HS-27A (cell line): ENCODE data around the gene GCAT.

ENCODE experiments used
- DNase-seq: peaks from one replicate; pipeline ENCODE4 v3.0.0-alpha.2; 2012; ENCODE audit warnings: low read depth, missing footprints

Gene GCAT

DNA sequence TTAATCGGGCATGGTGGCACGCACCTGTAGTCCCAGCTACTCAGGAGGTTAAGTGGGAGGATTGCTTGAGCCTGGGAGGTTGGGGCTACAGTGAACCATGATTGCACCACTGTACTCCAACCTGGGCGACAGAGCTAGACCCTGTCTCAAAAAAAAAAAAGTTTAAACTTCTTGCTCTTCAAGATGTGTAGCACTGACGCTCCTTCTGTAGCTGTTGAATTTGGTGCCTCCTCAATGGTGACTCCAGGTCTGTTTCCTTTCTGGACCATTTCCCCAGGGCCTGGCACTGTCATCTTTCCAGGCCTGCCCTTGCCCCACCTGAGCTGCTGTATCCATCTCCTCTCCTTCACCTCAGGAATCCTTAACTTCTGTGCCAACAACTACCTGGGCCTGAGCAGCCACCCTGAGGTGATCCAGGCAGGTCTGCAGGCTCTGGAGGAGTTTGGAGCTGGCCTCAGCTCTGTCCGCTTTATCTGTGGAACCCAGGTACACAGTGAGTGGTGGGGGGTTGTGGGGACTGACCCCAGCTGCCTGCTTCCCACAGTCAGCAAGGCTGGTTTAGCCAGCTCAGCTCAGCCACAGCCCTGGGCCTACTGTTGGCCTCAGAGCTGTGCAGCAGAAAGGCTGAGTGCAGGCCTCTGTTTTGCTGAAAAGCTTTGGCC, 2.1 kb downstream of the GCAT start:
- no peak for DNase-seq

DNA sequence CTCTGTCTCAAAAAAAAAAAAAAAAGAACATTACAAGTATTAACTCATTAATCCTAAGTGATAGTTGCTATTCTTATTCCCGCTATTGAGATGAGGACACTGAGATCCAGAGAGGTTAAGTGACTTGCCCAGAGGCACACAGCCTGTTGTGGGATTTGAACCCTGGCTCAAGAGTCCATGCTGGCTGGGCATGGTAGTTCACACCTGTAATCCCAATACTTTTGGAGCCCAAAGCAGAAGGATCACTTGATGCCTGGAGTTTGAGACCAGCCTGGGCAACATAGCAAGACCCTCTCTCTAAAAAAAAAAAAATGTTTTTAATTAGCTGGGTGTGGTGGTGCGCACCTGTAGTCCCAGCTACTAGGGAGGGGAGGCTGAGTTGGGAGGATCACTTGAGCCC, 4.1 kb downstream of the GCAT start:
- DNase-seq = no peak

DNA sequence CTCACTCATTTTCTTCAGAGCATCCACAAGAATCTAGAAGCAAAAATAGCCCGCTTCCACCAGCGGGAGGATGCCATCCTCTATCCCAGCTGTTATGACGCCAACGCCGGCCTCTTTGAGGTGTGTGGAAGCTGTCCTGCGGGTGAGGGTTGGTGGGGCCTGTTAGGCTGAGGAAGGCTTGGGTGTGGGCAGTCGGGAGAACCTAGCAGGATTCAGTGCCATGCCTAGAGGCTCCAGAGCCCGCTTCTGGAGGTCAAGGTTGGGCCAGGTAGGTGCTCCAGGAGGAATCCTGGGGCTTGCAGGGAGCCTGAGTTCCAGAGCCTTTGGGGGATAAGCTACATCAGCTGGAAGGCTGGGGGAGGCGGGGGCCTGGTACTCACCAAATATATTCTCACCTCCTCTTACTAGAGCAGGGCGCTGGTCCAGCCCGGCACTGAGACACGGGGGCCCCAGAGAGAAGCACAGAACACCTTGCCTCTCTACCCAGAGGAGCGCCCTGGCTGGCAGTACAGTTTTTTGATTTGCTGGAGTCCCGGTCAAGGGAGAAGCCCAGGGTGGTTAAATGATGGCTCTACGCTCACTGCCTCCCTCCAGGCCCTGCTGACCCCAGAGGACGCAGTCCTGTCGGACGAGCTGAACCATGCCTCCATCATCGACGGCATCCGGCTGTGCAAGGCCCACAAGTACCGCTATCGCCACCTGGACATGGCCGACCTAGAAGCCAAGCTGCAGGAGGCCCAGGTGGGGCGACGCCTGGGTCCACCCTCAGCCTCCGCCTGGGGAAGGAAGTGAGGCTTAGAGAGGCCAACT, 5.3 kb downstream of the GCAT start:
- no peak for DNase-seq

DNA sequence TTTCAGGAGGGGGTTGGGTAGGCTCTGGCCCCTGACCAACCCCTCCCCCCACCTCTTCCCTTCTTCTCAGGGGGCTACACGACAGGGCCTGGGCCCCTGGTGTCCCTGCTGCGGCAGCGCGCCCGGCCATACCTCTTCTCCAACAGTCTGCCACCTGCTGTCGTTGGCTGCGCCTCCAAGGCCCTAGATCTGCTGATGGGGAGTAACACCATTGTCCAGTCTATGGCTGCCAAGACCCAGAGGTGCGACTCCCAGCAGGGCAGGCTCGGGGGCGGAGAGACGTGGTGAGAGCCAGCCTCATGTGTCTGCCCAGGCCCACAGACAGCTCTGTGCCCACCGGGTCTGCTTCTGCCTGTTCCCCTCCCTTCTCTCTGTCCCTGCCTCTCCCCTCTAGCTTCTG, 7.9 kb downstream of the GCAT start:
- no peak for DNase-seq

DNA sequence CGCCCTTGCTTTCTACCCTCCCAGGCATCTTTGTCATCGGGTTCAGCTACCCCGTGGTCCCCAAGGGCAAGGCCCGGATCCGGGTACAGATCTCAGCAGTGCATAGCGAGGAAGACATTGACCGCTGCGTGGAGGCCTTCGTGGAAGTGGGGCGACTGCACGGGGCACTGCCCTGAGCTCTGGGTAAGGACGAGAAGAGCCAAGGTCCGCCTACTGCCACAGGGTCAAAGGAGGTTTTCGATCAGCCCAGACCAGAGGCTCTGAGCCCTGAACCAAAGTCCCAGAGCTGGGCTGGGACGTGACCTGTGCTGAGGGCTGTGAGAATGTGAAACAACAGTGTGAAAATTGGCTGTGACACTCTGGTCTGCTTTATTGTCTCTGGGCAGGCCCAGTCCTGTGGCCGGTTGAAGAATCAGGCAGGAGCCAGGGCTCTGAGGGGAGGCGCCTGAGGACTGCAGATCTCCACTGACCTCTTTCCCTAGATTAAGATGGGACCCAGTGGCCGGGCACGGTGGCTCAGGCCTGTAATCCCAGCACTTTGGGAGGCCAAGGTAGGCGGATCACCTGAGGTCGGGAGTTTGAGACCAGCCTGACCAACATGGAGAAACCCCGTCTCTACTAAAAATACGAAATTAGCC, 8.9 kb downstream of the GCAT start:
- DNase-seq = no peak

DNA sequence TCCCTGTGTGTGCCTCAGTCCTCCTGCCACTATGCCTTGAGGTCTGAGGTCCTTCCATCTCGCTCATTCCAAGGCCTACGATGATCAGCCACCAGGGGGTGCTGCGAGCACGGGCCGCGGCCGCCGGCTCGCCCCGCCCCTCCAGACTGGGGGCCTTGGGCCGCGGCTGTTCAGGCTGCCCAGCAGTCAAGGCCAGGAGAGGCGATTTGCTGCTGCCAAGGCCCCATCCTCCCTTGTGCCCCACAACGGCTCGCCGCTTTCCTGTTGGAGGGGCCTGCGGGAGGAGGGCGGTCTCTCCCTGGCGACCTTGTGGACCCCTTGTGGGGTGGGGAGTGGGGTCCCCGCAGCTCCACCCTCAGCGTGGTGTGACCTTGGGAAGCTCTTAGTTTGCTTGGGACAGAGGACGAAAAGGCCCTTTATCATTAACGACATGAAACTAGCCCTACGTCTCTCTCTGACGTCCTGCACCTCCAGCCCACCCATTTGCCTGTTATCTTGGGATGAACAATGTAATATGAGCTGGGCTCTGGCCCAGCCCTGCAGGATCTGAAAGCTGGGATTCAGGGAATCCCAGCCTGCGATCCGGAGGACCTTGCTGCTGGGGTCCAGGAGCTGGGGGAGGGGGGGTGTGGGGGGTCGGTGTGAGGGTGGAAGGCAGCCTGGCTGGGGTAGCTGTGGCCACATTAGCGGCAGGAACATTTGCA, 10.1 kb downstream of the GCAT start:
- DNase-seq = no peak

DNA sequence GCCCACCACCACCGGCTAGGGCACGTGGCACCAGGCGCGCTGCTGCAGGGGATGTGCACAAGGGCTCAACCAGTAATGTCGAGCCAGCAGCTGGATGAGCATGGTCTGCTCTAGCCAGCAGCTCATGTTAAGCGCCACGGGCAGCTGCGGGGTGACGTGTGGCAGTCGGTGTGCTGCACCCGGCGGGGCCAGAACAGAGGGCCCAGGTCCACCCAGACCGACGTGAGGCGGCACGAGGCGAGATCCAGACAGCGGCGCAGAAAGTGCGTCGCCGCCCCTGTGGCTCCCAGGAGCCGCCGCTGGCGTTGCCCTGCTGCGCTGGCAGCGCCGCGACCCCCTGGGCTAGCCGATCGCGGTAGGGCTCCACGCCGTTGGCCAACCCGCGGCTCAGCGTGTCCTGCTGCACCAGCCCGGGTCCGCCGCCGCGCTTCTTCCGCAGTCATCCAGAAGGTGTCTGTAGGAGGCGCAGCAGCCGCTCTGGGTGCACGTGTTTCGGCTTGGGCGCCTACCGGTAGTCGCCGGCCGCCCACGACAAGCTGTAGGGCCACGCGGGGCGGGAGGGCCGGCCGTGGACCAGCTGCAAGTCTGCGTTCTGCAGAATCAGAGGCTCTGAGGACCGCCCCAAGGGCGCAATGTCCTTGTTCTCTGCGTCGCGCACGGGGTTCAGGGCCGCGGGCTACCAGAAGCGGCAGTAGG, 10.8 kb downstream of the GCAT start:
- no peak for DNase-seq

DNA sequence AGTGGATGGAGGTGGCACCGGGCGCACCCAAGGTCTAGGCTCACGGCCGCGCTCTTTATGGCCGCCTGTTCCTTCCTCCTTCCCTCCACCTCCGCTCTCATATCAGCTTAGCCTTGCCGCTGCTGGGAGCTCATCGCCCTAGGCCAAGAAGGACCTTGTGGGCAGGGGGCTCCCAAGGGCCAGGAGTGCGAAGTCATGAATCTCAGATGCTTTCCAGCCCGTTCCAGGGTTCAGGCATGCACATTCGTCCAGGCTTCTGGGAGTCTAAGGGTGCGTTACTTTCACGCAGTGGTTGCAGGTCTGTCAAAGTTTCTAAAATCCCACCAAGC, 11.3 kb downstream of the GCAT start:
- DNase-seq = no peak

DNA sequence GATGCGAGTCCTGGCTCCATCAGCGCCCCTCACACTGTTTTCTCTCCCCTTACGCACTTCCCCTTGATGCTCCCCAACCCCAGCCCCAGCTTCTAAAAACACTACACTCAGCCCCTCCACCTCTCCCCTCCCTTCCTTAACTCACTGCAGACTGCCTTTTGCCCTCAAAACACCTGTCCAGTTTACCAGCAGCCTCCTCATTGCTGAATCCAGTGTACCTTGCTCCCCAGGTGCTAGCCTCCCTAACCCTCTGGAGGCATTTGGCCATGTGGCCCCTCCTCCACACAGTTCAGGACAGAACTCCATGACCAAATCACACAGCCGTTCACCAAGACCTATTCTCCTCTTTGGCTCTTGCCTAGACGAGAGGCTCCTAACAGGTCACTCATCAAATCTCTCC, 12.6 kb downstream of the GCAT start:
- DNase-seq = no peak

DNA sequence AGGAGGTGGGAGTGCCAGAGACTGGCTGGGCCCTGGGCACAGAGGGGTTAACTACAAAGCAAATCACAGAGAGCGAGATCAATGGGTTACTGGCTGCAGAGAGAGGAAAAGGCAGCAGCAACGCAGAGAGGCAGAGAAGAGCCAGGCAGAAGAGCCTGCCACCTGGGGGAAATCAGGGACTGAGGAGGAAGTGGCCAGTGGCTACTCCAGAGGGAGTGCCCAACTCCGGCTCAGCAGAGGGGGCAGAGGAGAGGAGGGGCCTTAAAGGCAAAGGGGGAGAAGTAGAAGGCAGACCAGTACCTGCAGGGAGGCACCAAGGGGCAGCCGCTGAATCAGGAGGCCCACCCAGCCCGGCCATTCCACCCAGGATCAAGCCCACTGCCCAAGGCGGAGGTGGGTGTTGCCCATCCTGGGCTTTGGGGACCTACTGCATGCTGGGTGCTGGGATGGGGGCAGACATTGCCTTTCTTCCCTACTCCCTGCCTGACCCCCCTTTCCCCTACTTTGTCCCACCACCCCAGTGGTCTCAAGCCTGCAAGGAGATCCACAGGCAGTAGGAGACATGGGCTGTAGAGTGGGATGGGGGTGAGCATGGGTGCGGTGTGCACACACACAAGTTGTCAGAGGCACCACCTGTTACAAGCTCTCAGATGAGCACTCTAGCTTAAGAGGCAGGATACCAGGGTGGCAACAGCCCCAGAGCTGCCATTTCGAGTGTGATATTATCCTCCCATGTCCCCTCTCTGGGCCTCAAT, 14.5 kb downstream of the GCAT start:
- no peak for DNase-seq

DNA sequence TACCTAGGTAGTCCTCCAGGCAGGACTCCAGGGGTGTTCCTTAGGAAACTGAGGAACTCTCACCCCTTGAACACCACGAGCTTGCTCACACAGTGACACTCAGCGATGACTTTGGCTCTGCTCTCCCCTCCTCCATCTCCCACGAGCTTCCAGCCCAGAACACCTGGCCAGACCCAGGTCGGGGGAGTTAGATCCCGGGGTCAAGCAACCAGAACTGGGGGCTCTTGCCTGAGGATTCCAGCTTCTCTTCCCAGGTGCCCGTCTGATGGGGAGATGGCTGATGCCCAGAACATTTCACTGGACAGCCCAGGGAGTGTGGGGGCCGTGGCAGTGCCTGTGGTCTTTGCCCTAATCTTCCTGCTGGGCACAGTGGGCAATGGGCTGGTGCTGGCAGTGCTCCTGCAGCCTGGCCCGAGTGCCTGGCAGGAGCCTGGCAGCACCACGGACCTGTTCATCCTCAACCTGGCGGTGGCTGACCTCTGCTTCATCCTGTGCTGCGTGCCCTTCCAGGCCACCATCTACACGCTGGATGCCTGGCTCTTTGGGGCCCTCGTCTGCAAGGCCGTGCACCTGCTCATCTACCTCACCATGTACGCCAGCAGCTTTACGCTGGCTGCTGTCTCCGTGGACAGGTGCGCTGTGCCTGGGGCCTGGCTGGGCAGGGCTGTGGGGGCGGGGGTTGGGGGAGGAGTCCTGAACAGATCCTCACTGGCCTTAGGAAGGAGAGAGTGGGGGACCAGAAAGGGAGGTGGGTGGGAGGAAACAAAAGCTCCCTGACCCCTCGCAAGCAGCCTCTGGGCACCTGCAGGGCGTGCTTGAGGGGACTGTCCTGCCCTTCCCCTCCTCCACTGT, 15.6 kb downstream of the GCAT start, which contains the start of gene GALR3:
Gene GALR3, plus strand, starts transcription at position 249 of the 852 bp plus-strand sequence. Its CDS starts 25 bp downstream, at position 274.
- DNase-seq = no peak

DNA sequence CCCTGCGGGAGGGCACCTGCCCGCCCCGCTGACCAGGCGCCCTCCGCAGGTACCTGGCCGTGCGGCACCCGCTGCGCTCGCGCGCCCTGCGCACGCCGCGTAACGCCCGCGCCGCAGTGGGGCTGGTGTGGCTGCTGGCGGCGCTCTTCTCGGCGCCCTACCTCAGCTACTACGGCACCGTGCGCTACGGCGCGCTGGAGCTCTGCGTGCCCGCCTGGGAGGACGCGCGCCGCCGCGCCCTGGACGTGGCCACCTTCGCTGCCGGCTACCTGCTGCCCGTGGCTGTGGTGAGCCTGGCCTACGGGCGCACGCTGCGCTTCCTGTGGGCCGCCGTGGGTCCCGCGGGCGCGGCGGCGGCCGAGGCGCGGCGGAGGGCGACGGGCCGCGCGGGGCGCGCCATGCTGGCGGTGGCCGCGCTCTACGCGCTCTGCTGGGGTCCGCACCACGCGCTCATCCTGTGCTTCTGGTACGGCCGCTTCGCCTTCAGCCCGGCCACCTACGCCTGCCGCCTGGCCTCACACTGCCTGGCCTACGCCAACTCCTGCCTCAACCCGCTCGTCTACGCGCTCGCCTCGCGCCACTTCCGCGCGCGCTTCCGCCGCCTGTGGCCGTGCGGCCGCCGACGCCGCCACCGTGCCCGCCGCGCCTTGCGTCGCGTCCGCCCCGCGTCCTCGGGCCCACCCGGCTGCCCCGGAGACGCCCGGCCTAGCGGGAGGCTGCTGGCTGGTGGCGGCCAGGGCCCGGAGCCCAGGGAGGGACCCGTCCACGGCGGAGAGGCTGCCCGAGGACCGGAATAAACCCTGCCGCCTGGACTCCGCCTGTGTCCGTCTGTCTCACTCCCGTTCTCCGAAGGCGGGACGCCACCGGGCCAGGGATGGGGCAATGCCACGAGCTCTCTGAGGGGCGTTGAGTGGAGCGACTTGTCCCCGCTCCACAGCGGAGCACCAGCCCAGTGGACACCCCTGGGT, 17.2 kb downstream of the GCAT start:
- DNase-seq = no peak

DNA sequence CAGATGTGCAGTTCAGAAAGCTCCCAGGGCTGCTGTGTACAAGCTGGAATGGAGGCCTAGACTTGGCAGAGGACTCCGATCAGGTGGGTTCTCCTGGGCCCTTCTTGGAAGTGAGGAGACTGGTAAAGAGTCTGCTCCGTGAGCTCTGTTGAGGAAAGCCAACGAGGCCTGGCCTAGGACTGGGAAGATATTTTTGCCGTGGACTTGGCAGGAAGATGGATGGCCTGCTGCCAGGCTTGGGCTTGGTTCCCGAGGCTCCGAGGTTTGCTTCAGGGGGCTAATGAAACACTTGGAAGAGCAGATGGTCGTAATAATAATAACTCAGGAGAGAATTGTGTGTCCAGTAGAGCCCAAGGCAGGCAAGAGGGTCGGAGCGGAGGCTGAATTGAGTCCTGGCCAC, 19.3 kb downstream of the GCAT start:
- no peak for DNase-seq

DNA sequence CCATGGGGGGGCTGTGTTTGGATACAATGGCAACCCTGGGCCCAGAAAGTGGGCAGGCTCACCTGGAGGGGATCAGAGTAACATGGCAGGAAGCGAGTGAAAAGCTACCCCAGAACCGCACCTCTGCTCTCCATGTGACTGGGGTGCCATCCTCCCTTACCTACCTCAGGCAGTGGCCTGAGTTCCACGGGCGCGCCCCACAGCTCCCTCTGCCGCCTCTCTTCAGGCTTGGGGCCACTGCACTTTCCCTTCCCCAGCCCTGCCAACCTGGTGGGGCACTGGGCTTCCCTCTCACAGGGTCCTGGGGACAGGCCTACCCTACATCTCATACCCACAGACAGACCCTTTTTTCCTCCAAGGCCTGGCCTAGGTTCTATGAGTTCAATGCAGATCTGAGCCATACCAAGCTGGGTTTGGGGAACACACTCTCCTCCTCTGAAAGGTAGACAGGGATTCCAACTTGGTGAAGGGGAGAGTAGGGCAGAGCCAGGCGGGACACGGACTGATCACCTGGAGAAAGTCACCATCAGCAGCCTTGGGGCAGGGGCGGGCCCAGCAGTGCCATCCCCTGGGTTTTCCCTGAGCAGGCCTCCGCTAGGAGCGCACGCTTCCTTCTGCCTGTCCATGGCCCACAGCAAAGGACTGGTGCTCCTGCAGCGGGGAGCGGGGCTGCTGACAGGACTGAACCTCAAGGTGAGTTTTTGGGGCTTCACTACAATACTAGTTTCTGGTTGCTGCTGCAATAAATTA, 22.5 kb downstream of the GCAT start:
- DNase-seq = no peak

DNA sequence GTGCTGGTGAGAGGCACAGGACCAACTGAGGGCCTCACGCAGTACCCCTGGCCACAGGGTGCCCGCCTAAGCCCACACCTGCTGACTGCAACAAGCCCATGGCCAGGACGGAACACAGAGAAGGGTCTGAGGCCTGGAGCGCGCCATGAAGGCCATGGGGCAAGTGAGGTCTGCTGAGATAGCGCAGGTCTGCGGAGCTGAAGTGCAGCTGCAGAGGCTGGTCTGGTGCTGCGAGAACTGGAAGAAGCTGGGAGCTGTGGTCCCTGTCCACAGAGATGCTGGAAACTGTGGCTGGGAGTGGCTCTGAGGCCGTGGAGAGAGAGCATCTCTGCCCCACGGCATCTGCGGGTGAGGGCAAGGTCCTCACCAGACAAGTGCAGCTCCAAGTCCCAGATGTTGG, 23.7 kb downstream of the GCAT start:
- DNase-seq = no peak

DNA sequence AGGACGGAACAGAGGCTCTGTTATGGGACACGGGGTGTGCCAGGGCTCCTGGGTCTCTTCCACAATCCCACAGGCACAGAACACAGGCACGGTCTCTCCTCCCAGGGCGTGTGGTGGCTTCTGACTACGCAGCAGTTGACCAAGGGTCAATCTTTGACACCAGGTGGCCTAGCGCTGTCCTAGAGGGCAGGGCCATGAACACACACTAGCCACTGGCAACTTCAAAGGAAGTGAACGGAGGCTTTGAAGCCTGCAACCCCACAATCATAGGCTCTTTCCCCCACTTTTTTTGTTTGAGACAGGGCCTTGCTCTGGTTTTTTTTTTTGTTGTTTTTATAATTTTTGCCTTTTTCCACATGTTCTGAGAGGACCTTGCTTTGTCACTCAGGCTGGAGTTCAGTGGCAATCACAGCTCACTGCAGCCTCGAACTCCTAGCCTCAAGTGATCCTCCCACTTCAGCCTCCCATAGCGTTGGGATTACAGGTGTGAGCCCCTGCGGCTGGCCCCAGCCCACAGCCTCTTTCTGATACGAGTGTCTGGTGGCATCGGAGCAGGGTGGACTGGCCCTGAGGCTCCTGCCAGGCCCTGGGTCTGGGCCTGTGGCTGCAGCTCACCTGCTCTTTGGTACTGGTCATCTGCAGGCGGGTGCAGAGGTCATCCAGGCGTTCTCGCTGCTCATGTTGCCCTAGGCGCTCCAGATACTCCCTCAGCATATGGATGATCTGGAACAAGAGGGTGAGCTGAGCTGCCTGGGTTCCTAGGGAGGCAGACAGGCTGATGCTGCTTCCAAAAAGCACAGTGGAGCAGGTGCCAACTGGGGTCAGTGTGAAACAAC, 24.5 kb downstream of the GCAT start:
- DNase-seq = no peak

DNA sequence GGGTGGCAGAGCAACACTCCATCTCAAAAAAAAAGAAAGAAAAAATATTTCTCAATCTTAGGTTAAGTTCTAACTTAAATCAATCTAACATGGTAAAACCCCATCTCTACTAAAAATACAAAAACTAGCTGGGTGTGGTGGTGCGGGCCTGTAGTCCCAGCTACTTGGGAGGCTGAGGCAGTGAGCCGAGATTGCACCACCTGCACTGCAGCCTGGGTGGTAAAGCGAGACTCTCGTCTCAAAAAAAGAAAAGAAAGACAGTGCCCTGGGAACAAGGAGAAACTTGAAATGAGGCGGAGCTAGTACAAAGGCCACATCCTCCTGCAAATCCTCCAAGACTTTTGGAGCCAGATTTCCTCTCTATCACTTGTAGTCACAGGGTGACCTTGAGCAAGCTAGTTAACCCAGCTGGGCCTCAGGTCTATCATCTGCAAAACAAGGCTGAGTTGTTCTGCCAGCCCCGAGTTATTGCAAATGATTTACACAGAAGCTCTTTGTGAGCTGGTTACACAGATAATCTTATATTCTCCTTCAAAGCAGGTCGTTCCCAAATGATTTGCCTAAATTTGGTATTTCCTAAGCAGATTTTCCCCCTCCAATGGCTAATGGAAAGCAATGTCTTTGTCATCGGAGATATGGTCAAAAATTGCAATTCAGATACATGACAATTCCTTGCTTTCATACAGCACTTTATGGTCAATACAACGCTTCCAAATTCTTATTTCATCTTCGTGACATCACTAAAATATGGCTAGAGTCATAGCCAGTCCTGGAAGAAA, 34.5 kb downstream of the GCAT start:
- DNase-seq = no peak
